Right lobe of liver (tissue), 6 donors: ENCODE results near the gene CFAP57. TPM values are rescaled to one million over a fixed set of nuclear protein-coding genes. Genes with fewer than 3 reads are reported as not detected.

ENCODE experiments used
- ATAC-seq, 4 donors: fragments of 200-7000 bp; cut with Tn5 transposase; one replicate each; pipeline ENCODE4 v1.9.1; 2020; ENCODE audit warnings: mild to moderate bottlenecking in 4 of 4, moderate library complexity in 4 of 4
- DNase-seq, 3 donors: peaks; one replicate each; pipeline ENCODE4 v3.0.0-alpha.2; 2020
- H3K27ac ChIP-seq, 3 donors: fragments of 200-600 bp; one replicate each; pipeline ENCODE4 v1.8.0; 2022
- H3K27me3 ChIP-seq, 2 donors: fragments of 200-600 bp; one replicate each; pipeline ENCODE4 v1.8.0; 2022
- H3K36me3 ChIP-seq, 4 donors: fragments of 200-600 bp; sonication (generic) in 1 of 4; one replicate each; pipeline versions ENCODE4 v1.5.1 to v1.8.0; 2017 to 2022; ENCODE audit warnings: control low read depth in 1 of 4
- H3K4me1 ChIP-seq, 4 donors: fragments of 200-600 bp; sonication (generic) in 1 of 4; one replicate each; pipeline versions ENCODE4 v1.5.1 to v1.8.0; 2017 to 2022; ENCODE audit warnings: control low read depth in 1 of 4
- H3K4me3 ChIP-seq, 3 donors: fragments of 200-600 bp; one replicate each; pipeline ENCODE4 v1.8.0; 2022
- H3K9me3 ChIP-seq, 4 donors: fragments of 200-600 bp; sonication (generic) in 1 of 4; one replicate each; pipeline versions ENCODE4 v1.5.1 to v1.8.0; 2017 to 2022; ENCODE audit warnings: control low read depth in 1 of 4
- CTCF ChIP-seq, 4 donors: fragments of 200-600 bp in 3 of 4; fragments of 450-650 bp in 1 of 4; IDR thresholded peaks; one replicate each; pipeline versions ENCODE4 v1.5.1 to v1.8.0; 2016 to 2022; ENCODE audit warnings: antibody characterized with exemption in 4 of 4, mild to moderate bottlenecking in 2 of 4
- POLR2A ChIP-seq: fragments of 450-650 bp; IDR thresholded peaks from one replicate; pipeline ENCODE4 v1.6.1; 2017; ENCODE audit warnings: antibody characterized with exemption, mild to moderate bottlenecking
- WGBS: methylation state at CpG from one replicate; pipeline ENCODE4 v1.1.6; 2018; ENCODE audit warnings: low coverage, low lambda C conversion rate; ENCODE audit not compliant: insufficient coverage; ENCODE audit errors: missing lambda C conversion rate; 5-methylcytosine and 5-hydroxymethylcytosine counted together
- intact Hi-C, 2 donors: fragments of 100-400 bp; cut with DNase I; formaldehyde crosslinking; loops; one replicate each; pipeline versions ENCODE4 v1.11.2 to v1.14.1; 2022
- total RNA-seq, 6 experiments: library from RNA; depleted of rRNA in 2 of 6; stranded (reverse); fragments of >200 nt in 2 of 6; fragmentation: NEBNext Ultra II Directional in 3 of 6; extraction: Animal tissue kit (Norgen Biotek cat#: 25700) in 3 of 6; gene quantifications; one replicate each; pipeline versions ENCODE4 v1.1.0 to v1.2.4, GENCODE V29; 2016 to 2023
- donor health status: DM: no; HTN: yes; CAD: no.
- donor health status: DM: no; HTN: no; CAD: no.
- donor health status: DM: no; HTN: no; CAD: no.
- donor health status: DM: no; HTN: yes; CAD: no.
- donor health status: DM: no; HTN: yes; CAD: no.

CFAP57 gene
- total RNA-seq, 6 experiments from 2014 or later, result not detected

DNA sequence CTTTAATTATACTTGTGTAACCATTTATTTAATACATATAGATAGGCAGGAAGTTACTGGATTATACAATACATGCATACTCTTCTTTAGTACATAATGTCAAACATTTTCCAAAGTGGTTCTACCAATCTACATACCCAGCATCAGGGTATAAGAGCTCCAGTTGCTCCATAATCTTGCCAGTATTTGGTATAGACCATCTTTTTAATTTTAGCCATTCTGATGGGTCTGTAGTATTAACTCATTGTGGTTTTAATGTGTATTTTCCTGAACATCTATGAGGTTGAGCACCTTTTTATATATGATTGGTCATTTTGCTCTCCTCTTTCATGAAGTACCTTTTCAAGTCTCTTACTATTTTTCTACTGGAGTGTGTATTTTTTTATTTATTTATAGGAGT is 32.1 kb upstream of the CFAP57 start:
- ATAC-seq (no peak), DNase-seq (no peak)
- Histone ChIP-seq H3K4me3 (no peak overlapping the region), H3K27me3 (no peaks in the 10 kb centered on the region), H3K4me1 (no peaks in the 10 kb centered on the region), H3K9me3 (no peaks in the 10 kb centered on the region), H3K27ac (no peak overlapping the region), H3K36me3 (no peaks in the 10 kb centered on the region)
- intact Hi-C loops, result no loop called here
- TF ChIP-seq CTCF (IDR thresholded peaks at IDR 0.05), result no peak
- TF ChIP-seq POLR2A, result no peak

DNA sequence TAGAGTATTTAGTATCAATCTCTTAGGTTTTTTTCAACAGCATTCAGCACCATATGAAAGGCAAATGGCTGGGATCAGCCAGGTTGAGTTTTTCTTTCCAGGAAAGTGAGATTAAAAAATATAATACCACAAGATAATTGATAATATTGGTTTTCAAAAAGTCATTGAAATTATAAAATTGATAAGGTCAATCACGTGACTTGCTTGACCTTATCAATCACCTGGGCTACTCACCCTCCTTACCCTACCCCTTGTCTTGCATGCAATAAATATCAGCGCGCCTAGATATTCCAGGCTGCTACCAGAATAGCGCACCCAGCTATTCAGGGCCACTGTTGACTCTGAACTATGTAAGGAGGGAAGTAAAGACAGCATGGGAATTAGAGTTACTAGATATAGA is 31.5 kb upstream of the CFAP57 start:
- 89% methylated on average over 4 of the region's 4 CpGs for WGBS

GRCh38 chr1:43143441-43143888 is 28.7 kb upstream of the CFAP57 start:
- Histone ChIP-seq H3K4me1 (peaks cover 0 to 8% (median 0%) of the 10 kb centered on the region in 4 donors), H3K4me3 (no peak overlapping the region), H3K9me3 (no peaks in the 10 kb centered on the region), H3K27ac (no peak overlapping the region), H3K27me3 (no peaks in the 10 kb centered on the region), H3K36me3 (no peaks in the 10 kb centered on the region)
- TF ChIP-seq CTCF (IDR thresholded peaks at IDR 0.05) (peak in 2 of 4 donors; percentile 9 to 16), POLR2A (no peak)
- WGBS, result 7% methylated on average over 2 of the region's 7 CpGs
- intact Hi-C loops, result no loop called here
- no peak for ATAC-seq
- no peak for DNase-seq

More for the DNA sequence above, 31.5 kb upstream of the CFAP57 start:
- no peak overlapping the region for H3K4me3 ChIP-seq
- H3K4me1 ChIP-seq, result no peaks in the 10 kb centered on the region
- ATAC-seq, result no peak
- H3K36me3 ChIP-seq, result no peaks in the 10 kb centered on the region
- intact Hi-C loops, result no loop called here
- H3K9me3 ChIP-seq, result no peaks in the 10 kb centered on the region
- DNase-seq, result no peak
- TF ChIP-seq CTCF (IDR thresholded peaks at IDR 0.05) (no peak), POLR2A (no peak)
- H3K27me3 ChIP-seq, result no peaks in the 10 kb centered on the region
- no peak overlapping the region for H3K27ac ChIP-seq

DNA sequence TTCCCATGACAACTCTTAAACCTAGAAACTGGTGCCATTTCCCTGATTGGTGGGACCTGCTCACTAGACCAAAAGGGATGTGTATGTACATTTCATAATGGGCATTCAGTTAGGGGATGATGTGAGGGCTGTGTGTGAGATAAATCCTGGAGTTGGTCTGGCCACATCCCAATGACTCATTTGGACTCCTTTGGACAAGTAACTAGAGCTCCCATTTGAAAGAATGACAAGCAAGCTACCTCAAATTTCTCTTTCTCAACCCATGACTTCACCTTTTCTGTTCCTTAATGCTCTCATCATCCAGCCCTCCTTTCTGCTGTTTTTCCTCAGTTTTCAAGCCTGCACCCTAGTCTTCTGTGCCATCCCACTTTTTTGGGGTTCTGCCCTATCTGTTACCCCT is 27.9 kb upstream of the CFAP57 start:
- no peak overlapping the region for H3K4me3 ChIP-seq
- ATAC-seq (no peak), DNase-seq (no peak)
- intact Hi-C loops, result no loop called here
- no peak for TF ChIP-seq CTCF (IDR thresholded peaks at IDR 0.05)
- TF ChIP-seq POLR2A, result no peak
- H3K27ac ChIP-seq, result no peak overlapping the region
- no peaks in the 10 kb centered on the region for H3K27me3 ChIP-seq
- H3K4me1 ChIP-seq, result peaks cover 0 to 8% (median 0%) of the 10 kb centered on the region in 4 donors
- H3K36me3 ChIP-seq, result no peaks in the 10 kb centered on the region
- no peaks in the 10 kb centered on the region for H3K9me3 ChIP-seq
